GM19193 (cell line): Measurements from ENCODE around the gene NMNAT3.

Source experiments
- POLR2A ChIP-seq: IDR thresholded peaks from 4 replicates; pipeline ENCODE4 v1.6.1; 2011; ENCODE audit not compliant: insufficient read depth, insufficient read length; ENCODE audit errors: extremely low read depth

NMNAT3 gene

DNA sequence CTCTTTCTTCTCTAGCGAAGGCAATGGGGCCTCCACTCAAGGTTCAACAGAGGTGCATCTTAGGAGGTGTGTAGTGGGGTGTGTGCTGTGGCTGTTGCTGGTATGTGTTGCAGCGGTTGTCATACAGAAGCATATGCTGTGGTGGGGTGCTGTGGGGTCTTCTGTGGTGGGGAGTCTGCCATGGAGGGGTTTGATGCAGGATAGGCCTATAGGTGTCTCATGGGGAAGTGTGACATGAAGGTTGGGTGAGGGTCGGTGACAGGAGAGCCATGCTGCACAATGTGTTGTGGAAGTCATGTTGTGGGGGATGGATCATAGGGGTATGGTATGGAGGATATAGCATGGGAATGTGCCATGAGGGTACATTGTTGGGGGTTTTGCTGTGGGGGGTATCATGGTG is 20.3 kb downstream of the NMNAT3 start:
- no peak for TF ChIP-seq POLR2A

DNA sequence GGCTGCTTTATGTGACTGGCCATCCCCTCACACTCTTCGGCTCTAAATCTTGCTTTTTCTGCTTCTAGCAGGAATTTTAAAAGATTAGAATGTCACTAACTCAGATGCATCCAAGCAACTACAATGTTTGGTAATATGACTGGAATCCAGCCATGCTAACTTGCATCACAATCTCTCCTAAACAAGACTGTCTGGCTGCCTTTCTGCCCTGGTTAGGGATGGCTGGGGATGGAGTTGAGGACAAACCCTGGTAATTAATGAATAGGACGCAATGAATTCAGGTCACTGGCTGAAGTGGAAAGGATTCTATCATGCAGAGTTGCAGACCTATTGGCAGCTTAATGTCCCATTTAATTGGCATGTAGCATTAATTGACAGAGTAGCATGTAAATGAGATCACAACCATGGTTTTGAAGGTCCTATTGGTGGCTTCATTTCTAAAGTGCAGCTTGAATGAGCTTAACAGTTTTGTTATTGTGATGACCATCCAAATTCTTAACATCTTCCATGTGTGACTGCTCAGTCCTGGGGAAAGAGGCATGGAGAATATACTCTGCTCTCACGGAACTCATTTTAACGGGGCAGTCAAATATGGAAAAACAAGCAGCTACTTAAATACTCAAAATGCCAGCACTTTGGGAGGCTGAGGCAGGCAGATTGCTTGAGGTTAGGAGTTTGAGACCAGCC is 21.7 kb downstream of the NMNAT3 start:
- TF ChIP-seq POLR2A = no peak

DNA sequence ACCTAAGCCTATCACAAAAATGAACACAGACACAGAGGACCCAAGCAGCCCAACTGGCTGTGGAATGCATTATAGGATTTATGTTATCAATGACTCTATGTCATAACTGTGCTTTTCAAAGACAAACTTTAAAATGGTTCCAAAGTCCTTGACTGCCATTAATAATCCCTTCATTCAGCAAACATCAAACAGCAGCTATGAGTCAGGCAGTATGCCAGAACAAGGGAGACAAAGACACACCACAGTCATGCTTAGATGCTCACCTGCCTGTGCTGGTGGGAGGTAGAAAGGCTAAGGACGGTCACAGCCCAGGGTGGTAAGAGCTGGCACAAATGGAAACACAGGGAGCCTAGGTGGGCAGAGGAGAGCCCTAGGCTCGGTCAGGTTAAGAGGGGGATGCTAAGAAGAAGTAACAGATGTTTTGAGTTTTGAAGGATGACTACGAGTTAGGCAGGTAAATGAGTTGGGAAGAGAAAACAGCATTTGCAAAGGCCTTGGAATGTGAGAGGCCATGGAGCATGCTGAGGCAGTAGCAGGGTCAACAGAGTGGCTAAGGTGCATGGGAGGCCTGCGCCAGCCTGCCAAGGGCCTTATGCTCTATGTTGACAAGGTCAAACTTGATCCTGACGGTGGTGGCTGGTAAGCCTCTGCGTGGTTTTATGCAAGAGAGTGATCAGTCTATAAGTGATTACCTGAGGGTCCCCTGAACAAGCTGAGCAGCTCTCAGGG is 23.0 kb downstream of the NMNAT3 start:
- TF ChIP-seq POLR2A = no peak

DNA sequence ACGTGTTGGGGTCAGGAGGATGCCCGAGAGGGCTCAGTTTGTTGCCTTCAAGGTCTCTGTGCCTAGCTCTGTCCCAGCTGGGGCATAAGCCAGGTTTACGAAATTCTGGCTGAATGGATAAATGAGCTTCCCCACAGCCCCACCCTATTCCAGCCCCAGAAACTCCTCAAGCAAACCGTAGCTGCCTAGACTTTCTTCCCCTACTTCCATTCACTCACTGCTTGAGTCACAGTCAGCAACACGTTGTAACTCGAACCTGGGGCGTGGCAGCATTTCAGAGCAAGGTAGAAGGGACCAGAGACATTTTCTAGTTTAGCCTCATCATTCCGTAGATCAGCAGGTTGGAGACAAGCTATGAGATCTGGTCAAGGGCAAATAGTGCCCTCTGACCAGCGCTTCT is 24.2 kb downstream of the NMNAT3 start:
- no peak for TF ChIP-seq POLR2A

DNA sequence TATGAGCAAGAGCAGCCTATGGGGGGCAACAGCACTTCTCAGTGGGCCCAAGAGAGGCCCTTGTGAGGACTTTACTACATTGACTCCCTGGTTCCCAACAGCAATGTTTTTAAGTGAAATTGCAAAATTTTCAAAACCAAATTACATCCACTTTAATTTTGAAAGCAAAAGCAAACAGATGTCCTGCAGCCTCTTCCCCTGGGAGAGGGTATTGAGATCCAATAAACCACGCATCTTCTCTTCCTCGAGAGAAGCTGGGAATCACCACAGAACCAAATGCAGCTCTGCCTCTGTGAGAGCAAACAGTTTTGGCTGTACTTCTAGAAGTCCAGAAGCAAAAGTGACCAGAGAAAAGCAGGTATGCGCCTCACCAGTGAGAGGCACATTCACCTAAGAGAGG is 25.2 kb downstream of the NMNAT3 start:
- no peak for TF ChIP-seq POLR2A

DNA sequence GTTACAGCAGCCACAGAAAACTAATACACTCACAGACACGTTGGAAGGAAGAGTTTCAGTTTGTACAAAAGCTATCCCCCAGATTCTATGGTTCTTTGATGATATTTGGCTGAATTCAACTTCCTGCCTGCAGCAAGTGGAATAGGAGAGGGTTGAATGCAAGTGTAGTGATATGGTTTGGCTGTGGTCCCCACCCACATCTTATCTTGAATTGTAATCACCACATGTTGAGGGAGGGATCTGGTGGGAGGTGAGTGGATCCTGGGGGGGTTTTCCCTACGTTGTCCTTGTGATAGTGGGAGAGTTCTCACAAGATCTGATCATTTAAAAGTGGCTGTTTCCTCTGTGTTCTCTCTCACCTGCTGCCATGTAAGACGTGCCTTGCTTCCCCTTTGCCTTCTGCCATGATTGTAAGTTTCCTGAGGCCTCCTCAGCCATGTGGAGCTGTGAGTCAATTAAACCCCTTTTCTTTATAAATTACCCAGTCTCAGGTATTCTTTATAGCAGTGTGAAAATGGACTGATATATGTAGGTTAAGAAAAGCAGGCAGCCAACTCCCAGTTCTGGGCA is 29.8 kb downstream of the NMNAT3 start:
- TF ChIP-seq POLR2A = no peak

DNA sequence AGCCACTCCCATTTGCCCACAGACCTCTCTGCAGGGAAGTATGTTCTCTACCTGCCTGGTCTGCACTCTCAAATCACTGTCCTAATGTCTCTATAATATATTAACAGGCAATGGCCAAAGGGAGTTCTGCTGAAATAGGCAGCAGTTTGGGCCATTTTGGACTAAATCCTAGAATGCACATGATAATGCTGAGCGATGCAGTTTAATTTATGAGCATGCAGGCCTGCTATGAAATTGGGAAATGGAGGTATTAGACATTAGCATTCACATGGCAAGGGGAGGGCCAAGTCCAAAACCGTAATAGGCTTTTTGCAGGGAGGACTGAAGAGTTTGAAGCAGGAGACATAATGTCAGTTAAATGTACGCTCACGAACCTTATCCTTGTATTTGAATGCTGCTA is 31.3 kb downstream of the NMNAT3 start:
- no peak for TF ChIP-seq POLR2A

DNA sequence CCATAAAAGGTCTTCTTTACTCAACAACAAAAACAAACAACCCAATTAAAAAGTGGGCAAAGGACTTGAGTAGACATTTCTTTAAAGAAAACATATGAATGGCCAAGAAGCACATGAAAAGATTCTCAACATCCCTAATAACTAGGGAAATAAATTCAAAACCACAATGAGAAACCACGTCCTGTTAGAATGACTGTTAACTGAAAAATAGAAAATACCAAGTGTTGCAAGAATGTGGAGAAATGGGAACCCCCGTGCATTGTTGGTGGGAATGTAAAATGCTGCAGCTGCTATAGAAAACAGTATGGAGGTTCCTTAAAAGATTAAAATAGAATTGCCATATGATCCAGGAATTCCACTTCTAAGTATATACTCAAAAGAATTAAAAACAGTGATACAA is 34.8 kb downstream of the NMNAT3 start:
- TF ChIP-seq POLR2A = no peak

DNA sequence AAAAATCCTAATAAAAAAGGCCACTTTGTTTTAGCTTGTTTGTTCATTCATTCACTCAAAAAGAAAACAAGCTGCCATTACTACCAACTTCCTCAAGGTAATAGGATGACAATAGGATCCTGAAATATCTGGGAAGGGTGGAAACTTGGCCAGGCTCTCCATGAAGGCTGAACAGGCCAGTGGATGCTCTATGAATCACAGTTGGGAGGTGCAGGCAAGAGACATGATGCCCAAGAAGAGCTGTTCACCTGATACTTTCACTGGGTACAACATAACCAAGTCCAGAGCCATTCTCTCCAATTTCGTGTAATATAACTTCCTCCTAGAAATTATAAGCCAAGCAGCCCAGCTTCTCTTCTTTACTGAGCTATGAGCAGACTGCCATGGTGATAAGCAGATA is 37.3 kb downstream of the NMNAT3 start:
- no peak for TF ChIP-seq POLR2A

DNA sequence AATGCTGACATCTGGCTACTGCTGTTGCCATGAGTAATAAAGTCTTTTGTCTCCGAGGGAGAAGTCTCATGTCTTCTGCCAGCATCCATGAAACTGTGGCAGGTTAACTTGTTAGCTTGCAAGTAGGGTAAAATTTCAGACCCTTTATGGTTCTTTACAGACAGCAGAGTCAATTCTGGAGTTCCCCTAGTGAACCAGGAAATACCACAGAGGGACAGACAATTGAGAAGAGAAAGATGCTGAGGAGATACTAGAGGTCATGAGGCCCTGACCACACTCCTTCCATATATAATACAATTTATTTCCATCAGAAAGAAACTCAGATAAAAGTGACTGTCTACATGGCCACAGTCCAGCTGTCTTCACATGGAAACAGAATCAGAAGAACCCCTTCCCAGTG is 38.1 kb downstream of the NMNAT3 start:
- TF ChIP-seq POLR2A = no peak

DNA sequence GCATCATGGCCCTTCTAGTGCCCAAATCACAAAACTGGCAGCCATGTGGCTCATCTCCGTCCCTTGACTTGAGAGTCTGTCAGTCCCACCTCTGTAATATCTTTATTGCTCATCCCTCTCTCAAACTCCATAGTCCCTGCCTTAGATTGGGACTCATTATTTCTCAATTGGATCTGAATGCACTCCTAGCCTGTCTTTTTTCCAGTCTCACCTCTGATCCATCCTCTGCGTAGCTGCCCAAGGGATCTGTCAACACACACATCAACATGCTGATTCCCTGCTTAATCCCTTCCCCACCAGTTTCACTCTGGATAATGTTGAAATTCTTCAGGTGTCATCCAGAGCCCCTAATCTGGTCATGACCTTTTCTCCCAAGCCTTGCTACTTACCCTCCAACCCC is 39.3 kb downstream of the NMNAT3 start:
- no peak for TF ChIP-seq POLR2A

DNA sequence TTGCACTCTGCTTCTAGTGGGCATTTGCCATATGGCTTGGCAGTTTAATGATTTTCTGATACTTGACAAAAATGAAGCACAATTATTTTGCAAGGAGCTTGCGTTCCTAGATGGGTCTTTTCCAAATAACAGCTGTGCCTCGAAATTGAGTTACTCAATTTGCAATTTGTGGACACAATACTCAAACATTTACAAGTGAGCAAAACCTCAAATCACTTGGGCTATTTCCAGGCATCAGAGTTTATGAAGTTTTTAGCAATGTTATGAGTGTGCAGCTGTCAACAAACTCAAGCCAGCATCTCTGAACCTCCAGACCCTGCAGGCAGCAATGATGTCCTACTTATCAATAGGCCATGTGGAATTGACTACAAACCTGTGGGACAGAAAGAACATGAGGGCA is 41.3 kb downstream of the NMNAT3 start:
- no peak for TF ChIP-seq POLR2A

DNA sequence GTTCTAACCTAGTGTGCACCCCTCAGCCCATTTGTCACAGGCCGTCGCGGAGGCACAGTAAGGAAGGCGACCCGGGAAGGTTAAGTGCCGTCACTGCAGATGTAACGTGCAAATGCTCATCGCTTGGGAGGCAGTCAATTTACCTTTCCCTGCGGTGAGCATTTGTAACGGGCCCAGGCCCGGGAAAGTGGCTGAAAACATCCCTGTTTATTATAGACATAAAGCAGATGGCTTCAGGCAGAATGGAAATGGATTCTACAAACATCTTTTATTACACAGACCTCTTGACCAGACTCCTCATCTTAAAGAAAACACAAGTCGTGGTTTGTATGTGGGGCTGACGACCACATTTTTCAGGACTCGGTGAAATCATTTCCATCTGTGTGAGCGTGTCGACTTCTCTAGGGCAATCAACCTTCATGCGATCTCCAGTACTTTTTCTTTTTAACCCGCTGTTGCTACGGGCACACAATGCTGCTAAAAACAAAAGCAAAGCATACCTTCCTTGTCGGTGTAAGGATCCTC is 43.6 kb downstream of the NMNAT3 start:
- no peak for TF ChIP-seq POLR2A

DNA sequence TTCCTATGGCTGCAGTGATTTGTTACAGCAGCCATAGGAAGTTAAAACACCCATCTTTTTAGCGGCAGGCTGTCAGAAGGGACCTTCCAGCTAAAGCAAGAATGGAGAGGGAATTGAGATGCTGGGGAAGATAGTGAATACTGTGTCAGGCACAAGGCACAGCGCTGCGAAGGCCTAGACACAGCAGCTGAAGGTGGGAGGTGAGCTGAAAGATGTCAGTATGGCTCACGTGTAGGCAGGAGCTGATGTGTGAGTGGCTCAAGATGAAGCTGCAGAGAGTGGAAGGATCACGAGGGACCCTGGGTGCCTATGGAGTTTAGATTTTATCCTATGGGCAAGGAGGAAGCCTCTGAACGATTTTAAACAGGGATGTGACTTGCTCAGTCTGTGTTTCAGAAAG is 44.3 kb downstream of the NMNAT3 start:
- no peak for TF ChIP-seq POLR2A

DNA sequence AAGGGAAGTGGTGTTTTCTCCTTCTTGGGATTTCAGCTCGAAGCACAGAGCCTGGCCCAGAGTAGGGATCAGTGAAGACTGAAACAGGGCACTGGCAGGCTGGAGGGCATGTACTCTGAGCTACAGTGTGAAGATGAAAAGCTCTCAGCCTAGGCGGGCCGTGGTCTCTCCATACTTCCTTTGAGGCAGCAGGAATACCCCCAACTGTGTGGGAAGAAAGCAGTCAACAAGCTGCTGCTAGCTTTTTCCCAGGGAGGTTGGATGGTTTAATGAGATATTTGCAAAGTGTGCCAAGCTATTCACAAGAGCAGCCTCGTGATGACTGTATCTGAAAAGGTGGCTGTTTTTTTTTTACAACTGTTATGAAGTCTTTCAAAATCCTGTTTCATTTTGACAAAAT is 47.2 kb downstream of the NMNAT3 start:
- no peak for TF ChIP-seq POLR2A

DNA sequence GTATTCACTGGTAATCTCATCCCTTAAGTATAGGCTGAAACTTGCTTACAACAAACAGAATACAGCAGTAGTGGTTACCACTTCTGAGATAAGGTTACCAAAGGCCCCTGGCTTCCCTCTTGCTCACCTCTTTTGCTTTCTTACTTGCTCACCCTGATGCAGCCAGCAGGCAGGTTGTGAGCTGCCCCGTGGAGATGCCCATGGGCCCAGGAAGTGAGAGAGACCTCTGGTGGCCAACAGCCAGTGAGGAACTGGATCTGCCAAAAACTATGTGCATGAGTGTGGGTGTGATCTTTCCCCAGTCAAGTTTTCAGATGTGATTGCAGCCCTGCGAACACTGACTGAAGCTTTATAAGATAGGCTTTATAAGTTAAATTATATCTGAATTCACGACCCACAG is 48.7 kb downstream of the NMNAT3 start:
- no peak for TF ChIP-seq POLR2A
